ENCODE data around the gene KCNC3. TPM values are rescaled to one million over a fixed set of nuclear protein-coding genes. Genes with fewer than 3 reads are reported as not detected.
A peak's percentile ranks its signal among the peaks of the same experiment; 100 is the strongest.

The KCNC3 gene
- total RNA-seq, 2 experiments from 2014 or later: 7.4 to 23.4 TPM

GRCh38 chr19:50320596-50320995, 8.6 kb downstream of the KCNC3 start:
- Histone ChIP-seq H3K27ac (ENCODE audit: low read depth, low read length, poor library complexity, severe bottlenecking) (no peak overlapping the region), H3K4me2 (ENCODE audit: low read length) (no peak overlapping the region), H2AFZ (ENCODE audit: low read length) (no peak overlapping the region), H3K9me3 (ENCODE audit: low read length) (no peaks in the 10 kb centered on the region), H4K20me1 (ENCODE audit: insufficient read depth, low read length) (no peaks in the 10 kb centered on the region; the same call in 1 of the 2 replicates), H3K4me3 (ENCODE audit: low read depth, low read length, poor library complexity, severe bottlenecking) (no peak overlapping the region), H3K9me2 (ENCODE audit: insufficient read depth, low read length) (no peaks in the 10 kb centered on the region), H3K4me1 (ENCODE audit: insufficient read depth, low read length, poor library complexity, severe bottlenecking) (peaks cover 14% of the 10 kb centered on the region), H3K79me2 (ENCODE audit: insufficient read depth, low read depth, low read length) (peaks cover 6% of the 10 kb centered on the region; the same call in 1 of the 2 replicates), H3K36me3 (ENCODE audit: insufficient read depth, low read length) (peaks cover 50% of the 10 kb centered on the region)
- intact Hi-C loops (cut with micrococcal nuclease; ENCODE audit: unreplicated experiment): loop anchor here (10.0 kb wide), 1 partner anchor 1284 kb away; no protein-coding TSS in a partner anchor
- TF ChIP-seq EZH2phosphoT487 (IDR thresholded peaks at IDR 0.05; ENCODE audit: borderline replicate concordance, low read depth, low read length) (no peak), CTCF (conservative IDR thresholded peaks at IDR 0.05; ENCODE audit: low read length) (no peak)
- ChIA-PET CTCF (ENCODE audit: unreplicated experiment) (no interaction called here), POLR2A (interaction anchor here (1.2 kb wide), 1 partner anchor 34 kb away, joined by 5 read pairs; no protein-coding TSS in a partner anchor)
- no TSS peak for BruUV-seq (replicated peaks)
- DNase-seq (ENCODE audit: low spot score): no peak

GRCh38 chr19:50320051-50320450, 9.1 kb downstream of the KCNC3 start:
- intact Hi-C loops (cut with micrococcal nuclease; ENCODE audit: unreplicated experiment): loop anchor here (10.0 kb wide), 1 partner anchor 1285 kb away; no protein-coding TSS in a partner anchor
- TF ChIP-seq CTCF (conservative IDR thresholded peaks at IDR 0.05; ENCODE audit: low read length) (no peak), EZH2phosphoT487 (IDR thresholded peaks at IDR 0.05; ENCODE audit: borderline replicate concordance, low read depth, low read length) (no peak)
- no peak overlapping the region for H3K4me2 ChIP-seq (ENCODE audit: low read length)
- H3K4me1 ChIP-seq (ENCODE audit: insufficient read depth, low read length, poor library complexity, severe bottlenecking): peaks cover 10% of the 10 kb centered on the region
- H3K9me3 ChIP-seq (ENCODE audit: low read length): no peaks in the 10 kb centered on the region
- no peaks in the 10 kb centered on the region; the same call in 1 of the 2 replicates for H4K20me1 ChIP-seq (ENCODE audit: insufficient read depth, low read length)
- POLR2A ChIA-PET: interaction anchor here (1.2 kb wide), 1 partner anchor 33 kb away, joined by 5 read pairs; no protein-coding TSS in a partner anchor
- CTCF ChIA-PET (ENCODE audit: unreplicated experiment): no interaction called here
- peaks cover 3% of the 10 kb centered on the region; the same call in 1 of the 2 replicates for H3K79me2 ChIP-seq (ENCODE audit: insufficient read depth, low read depth, low read length)
- H3K36me3 ChIP-seq (ENCODE audit: insufficient read depth, low read length): peaks cover 50% of the 10 kb centered on the region
- no peaks in the 10 kb centered on the region for H3K9me2 ChIP-seq (ENCODE audit: insufficient read depth, low read length)
- H3K27ac ChIP-seq (ENCODE audit: low read depth, low read length, poor library complexity, severe bottlenecking): no peak overlapping the region
- DNase-seq (ENCODE audit: low spot score): no peak
- H3K4me3 ChIP-seq (ENCODE audit: low read depth, low read length, poor library complexity, severe bottlenecking): no peak overlapping the region
- BruUV-seq (replicated peaks): no TSS peak
- H2AFZ ChIP-seq (ENCODE audit: low read length): no peak overlapping the region

- TSS peak; percentile 48 for BruUV-seq (replicated peaks)
- ChIA-PET CTCF (ENCODE audit: unreplicated experiment) (no interaction called here), POLR2A (no interaction called here)
- Histone ChIP-seq H3K9me2 (ENCODE audit: insufficient read depth, low read length) (no peaks in the 10 kb centered on the region), H3K79me2 (ENCODE audit: insufficient read depth, low read depth, low read length) (no peaks in the 10 kb centered on the region), H2AFZ (ENCODE audit: low read length) (no peak overlapping the region), H3K9me3 (ENCODE audit: low read length) (no peaks in the 10 kb centered on the region), H3K4me3 (ENCODE audit: low read depth, low read length, poor library complexity, severe bottlenecking) (no peak overlapping the region), H3K27ac (ENCODE audit: low read depth, low read length, poor library complexity, severe bottlenecking) (no peak overlapping the region), H4K20me1 (ENCODE audit: insufficient read depth, low read length) (no peaks in the 10 kb centered on the region), H3K4me2 (ENCODE audit: low read length) (no peak overlapping the region), H3K4me1 (ENCODE audit: insufficient read depth, low read length, poor library complexity, severe bottlenecking) (peaks cover 13% of the 10 kb centered on the region), H3K36me3 (ENCODE audit: insufficient read depth, low read length) (peaks cover 44% of the 10 kb centered on the region)
- TF ChIP-seq CTCF (conservative IDR thresholded peaks at IDR 0.05; ENCODE audit: low read length): no peak
- no peak for TF ChIP-seq EZH2phosphoT487 (IDR thresholded peaks at IDR 0.05; ENCODE audit: borderline replicate concordance, low read depth, low read length)
- no peak for DNase-seq (ENCODE audit: low spot score)
- intact Hi-C loops (cut with micrococcal nuclease; ENCODE audit: unreplicated experiment): no loop called here
Measured at GRCh38 chr19:50319156-50319555, 10.0 kb downstream of the KCNC3 start.
